HEK293T (cell line): ENCODE data around the gene SRRM3.
"Not testable (repeated sequence)": the region's sequence is repeated elsewhere in the genome, so short reads cannot be mapped to it uniquely, and the experiment has no call there.

ENCODE experiments used
- CTCF ChIA-PET: fragments of 350-600 bp; formaldehyde crosslinking; extraction: SDS; loops from one replicate; lab custom pipeline; 2021; ENCODE audit warnings: antibody characterized with exemption, inconsistent platforms; lab: Yijun Ruan, JAX
- POLR2A ChIA-PET: fragments of 350-600 bp; formaldehyde crosslinking; extraction: SDS; loops from one replicate; lab custom pipeline; 2020; ENCODE audit warnings: antibody characterized with exemption, inconsistent platforms; lab: Yijun Ruan, JAX
- DNase-seq: peaks from one replicate; pipeline ENCODE4 v3.0.0; 2012; ENCODE audit warnings: mixed read lengths; ENCODE audit errors: extremely low spot score
- ARNT ChIP-seq: fragments of 450-650 bp; IDR thresholded peaks from 2 replicates; pipeline ENCODE4 v1.6.1; 2017; ENCODE audit warnings: mild to moderate bottlenecking
- BHLHE40 ChIP-seq: fragments of 450-650 bp; IDR thresholded peaks from 2 replicates; pipeline ENCODE4 v1.6.1; 2016; ENCODE audit warnings: mild to moderate bottlenecking, moderate library complexity, borderline replicate concordance
- CTBP1 ChIP-seq: fragments of 450-650 bp; IDR thresholded peaks from 2 replicates; pipeline ENCODE4 v1.6.1; 2016; ENCODE audit warnings: borderline replicate concordance
- ELF4 ChIP-seq: fragments of 450-650 bp; IDR thresholded peaks from 2 replicates; pipeline ENCODE4 v1.6.1; 2017; ENCODE audit warnings: antibody characterized with exemption
- FOXA1 ChIP-seq: fragments of 450-650 bp; IDR thresholded peaks from 2 replicates; pipeline ENCODE4 v1.6.1; 2016; ENCODE audit warnings: mild to moderate bottlenecking
- FOXK2 ChIP-seq: fragments of 450-650 bp; IDR thresholded peaks from 2 replicates; pipeline ENCODE4 v1.6.1; 2016; ENCODE audit warnings: mild to moderate bottlenecking
- FOXM1 ChIP-seq: fragments of 450-650 bp; IDR thresholded peaks from 2 replicates; pipeline ENCODE4 v1.6.1; 2017; ENCODE audit warnings: mild to moderate bottlenecking, borderline replicate concordance
- HDGF ChIP-seq: fragments of 450-650 bp; IDR thresholded peaks from 2 replicates; pipeline ENCODE4 v1.6.1; 2017; ENCODE audit warnings: antibody characterized with exemption, borderline replicate concordance
- L3MBTL2 ChIP-seq: fragments of 450-650 bp; conservative IDR thresholded peaks from 2 replicates; pipeline ENCODE4 v1.6.1; 2016; ENCODE audit warnings: mild to moderate bottlenecking
- LEF1 ChIP-seq: fragments of 450-650 bp; IDR thresholded peaks from 2 replicates; pipeline ENCODE4 v1.6.1; 2017; ENCODE audit warnings: mild to moderate bottlenecking, borderline replicate concordance
- NFRKB ChIP-seq: fragments of 450-650 bp; IDR thresholded peaks from 2 replicates; pipeline ENCODE4 v1.6.1; 2016; ENCODE audit warnings: mild to moderate bottlenecking, moderate library complexity
- PKNOX1 ChIP-seq: fragments of 450-650 bp; IDR thresholded peaks from 2 replicates; pipeline ENCODE4 v1.6.1; 2016
- SP1 ChIP-seq: fragments of 450-650 bp; IDR thresholded peaks from 2 replicates; pipeline ENCODE4 v1.6.1; 2017
- SUZ12 ChIP-seq: fragments of 450-650 bp; IDR thresholded peaks from 2 replicates; pipeline ENCODE4 v1.6.1; 2016; ENCODE audit warnings: mild to moderate bottlenecking
- TARDBP ChIP-seq: fragments of 450-650 bp; IDR thresholded peaks from 2 replicates; pipeline ENCODE4 v1.6.1; 2016
- ZNF384 ChIP-seq: fragments of 450-650 bp; IDR thresholded peaks from 2 replicates; pipeline ENCODE4 v1.6.1; 2016

SRRM3 gene

GRCh38 chr7:76222333-76222732 is 20.6 kb downstream of the SRRM3 start:
- POLR2A ChIA-PET, result interaction anchor here (1.4 kb wide), 1 partner anchor 13 kb away, joined by 7 read pairs; no protein-coding TSS in a partner anchor
- CTCF ChIA-PET, result interaction anchor here (0.6 kb wide), 1 partner anchor 24 kb away, joined by 6 read pairs; no protein-coding TSS in a partner anchor
- TF ChIP-seq ELF4 (no peak), BHLHE40 (no peak), FOXM1 (no peak), FOXK2 (no peak), TARDBP (no peak), HDGF (no peak), PKNOX1 (no peak), LEF1 (no peak), NFRKB (no peak)

GRCh38 chr7:76222839-76223238 is 21.1 kb downstream of the SRRM3 start:
- TF ChIP-seq ELF4 (no peak), ARNT (no peak), BHLHE40 (no peak), ZNF384 (no peak), FOXM1 (no peak), L3MBTL2 (no peak), SUZ12 (no peak), NFRKB (no peak), LEF1 (no peak), CTBP1 (no peak), PKNOX1 (no peak), FOXK2 (no peak), SP1 (no peak), FOXA1 (no peak)
- ChIA-PET POLR2A (interaction anchor here (1.4 kb wide), 1 partner anchor 12 kb away, joined by 7 read pairs; no protein-coding TSS in a partner anchor), CTCF (interaction anchor here (0.6 kb wide), 1 partner anchor 25 kb away, joined by 6 read pairs; no protein-coding TSS in a partner anchor)
- no peak for DNase-seq

More at GRCh38 chr7:76222333-76222732, 20.6 kb downstream of the SRRM3 start:
- DNase-seq, result no peak

DNA sequence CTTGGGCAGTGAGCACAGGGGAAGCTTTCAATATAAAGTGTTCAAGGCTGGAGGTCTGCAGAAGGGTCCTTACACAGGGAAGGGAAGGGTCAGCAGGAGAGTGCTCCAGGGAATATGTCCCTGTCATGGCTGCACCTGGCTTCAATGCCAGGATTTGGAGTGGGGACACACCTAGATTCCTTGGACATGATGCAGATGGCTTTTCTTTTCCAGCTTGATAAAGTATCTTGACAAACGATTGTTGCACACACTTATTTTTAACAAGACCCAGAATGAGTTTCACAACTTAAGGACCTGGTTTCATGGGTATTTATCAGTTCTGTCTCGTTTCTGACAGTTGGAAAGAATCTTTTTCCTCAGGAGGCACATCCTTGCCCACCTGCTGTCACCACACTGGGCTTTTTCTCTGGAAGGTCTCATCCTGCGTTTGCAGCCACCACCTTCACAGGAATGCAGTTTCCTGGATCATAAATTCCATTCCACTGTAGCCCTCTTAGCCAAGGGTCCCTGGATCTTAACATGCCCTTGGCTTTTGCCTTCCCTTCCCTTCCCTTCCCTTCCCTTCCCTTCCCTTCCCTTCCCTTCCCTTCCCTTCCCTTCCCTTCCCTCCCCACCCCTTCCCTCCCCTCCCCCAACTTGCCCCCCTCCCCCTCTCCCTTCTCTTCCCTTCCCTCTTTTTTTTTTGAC is 21.7 kb downstream of the SRRM3 start:
- DNase-seq, result no peak
- POLR2A ChIA-PET, result interaction anchor here (1.4 kb wide), 1 partner anchor 12 kb away, joined by 7 read pairs; no protein-coding TSS in a partner anchor
- CTCF ChIA-PET, result no interaction called here
- TF ChIP-seq HDGF, result no peak
- no peak for TF ChIP-seq TARDBP
- TF ChIP-seq LEF1, result no peak
- TF ChIP-seq FOXA1, result no peak
- TF ChIP-seq SP1, result no peak

DNA sequence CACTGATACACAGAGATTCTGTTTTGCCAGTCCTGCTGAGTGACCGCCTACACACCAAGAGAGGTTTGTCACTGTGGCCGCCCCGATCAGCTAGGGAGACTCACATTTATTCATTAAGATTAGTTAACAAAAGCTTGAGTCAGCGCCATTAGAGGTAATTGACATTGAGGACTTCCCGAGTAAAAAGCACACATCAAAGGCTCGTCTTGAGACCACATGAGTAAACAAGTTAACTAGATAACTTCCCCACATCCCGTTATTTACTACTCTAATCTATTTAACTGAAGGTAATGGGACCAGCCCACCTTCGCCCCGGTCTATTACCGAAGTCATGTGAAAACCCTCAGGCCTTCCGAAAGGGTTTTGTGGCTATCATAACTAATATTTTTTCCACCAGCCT is 23.0 kb downstream of the SRRM3 start:
- POLR2A ChIA-PET, result no interaction called here
- TF ChIP-seq SUZ12 (no peak), NFRKB (no peak), FOXM1 (no peak), FOXK2 (no peak), L3MBTL2 (no peak), LEF1 (no peak), SP1 (no peak), PKNOX1 (no peak), TARDBP (no peak)
- CTCF ChIA-PET, result no interaction called here
- DNase-seq, result no peak

DNA sequence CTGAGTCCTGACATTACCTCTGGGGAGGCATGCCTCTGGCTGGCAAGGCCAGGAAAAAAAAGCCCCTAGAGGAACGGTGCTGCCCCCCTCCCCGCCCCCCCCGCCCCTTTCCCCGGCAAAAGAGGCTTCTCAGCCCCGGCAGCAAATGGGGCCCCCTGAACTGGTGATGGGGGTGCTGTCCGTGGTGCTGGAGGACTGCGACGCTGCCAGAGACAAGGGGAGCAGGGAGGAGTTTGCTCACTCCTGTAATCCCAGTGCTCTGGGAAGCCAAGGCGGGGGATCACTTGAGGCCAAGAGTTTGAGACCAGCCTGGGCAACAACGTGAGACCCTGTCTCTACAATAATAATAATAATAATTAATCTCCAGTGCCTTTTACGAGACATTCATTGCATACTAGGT is 23.7 kb downstream of the SRRM3 start:
- TF ChIP-seq ARNT (no peak), LEF1 (no peak), SP1 (no peak), ZNF384 (no peak), NFRKB (no peak), TARDBP (no peak), FOXM1 (no peak), BHLHE40 (no peak), FOXA1 (no peak), ELF4 (no peak), CTBP1 (no peak), HDGF (no peak), SUZ12 (no peak), FOXK2 (no peak)
- peak; percentile 40 for DNase-seq
- ChIA-PET POLR2A (interaction anchor here (1.6 kb wide), 1 partner anchor 10 kb away, joined by 4 read pairs; no protein-coding TSS in a partner anchor), CTCF (no interaction called here)

GRCh38 chr7:76225951-76226350 is 24.3 kb downstream of the SRRM3 start:
- no peak for TF ChIP-seq ARNT
- no peak for TF ChIP-seq ELF4
- no peak for TF ChIP-seq NFRKB
- TF ChIP-seq PKNOX1, result no peak
- no peak for TF ChIP-seq SUZ12
- TF ChIP-seq SP1, result no peak
- TF ChIP-seq FOXK2, result no peak
- CTCF ChIA-PET, result no interaction called here
- POLR2A ChIA-PET, result interaction anchor here (1.6 kb wide), 1 partner anchor 9 kb away, joined by 4 read pairs; no protein-coding TSS in a partner anchor
- DNase-seq, result no peak

- DNase-seq, CTCF ChIA-PET, POLR2A ChIA-PET: not testable (repeated sequence)
Measured at GRCh38 chr7:76226878-76227423, 25.3 kb downstream of the SRRM3 start.
